Measurements from ENCODE around the gene CLDN3.

CLDN3 gene

GRCh38 chr7:73719806-73720169 is 50.3 kb downstream of the CLDN3 start:
- Mint-ChIP-seq H3K36me3 (ENCODE audit: low read depth) (peaks cover 11% of the 10 kb centered on the region), H3K27me3 (ENCODE audit: low read depth) (peaks cover 13% of the 10 kb centered on the region), H3K27ac (no peak overlapping the region), H3K4me3 (peak overlapping the region; percentile 76), H3K9me3 (no peaks in the 10 kb centered on the region), H3K4me1 (ENCODE audit: low read depth) (peaks cover 27% of the 10 kb centered on the region)
- no peak for DNase-seq (ENCODE audit: low spot score)

Data from T-helper 2 cell treated with Interferon-gamma antibody and Interleukin-4, amounts not matched to agents 5 μg/mL and 100 μg/mL, for 36 hours (primary cell).